ENCODE measurements around the gene BEGAIN. TPM values are rescaled to one million over a fixed set of nuclear protein-coding genes. Genes with fewer than 3 reads are reported as not detected.

BEGAIN gene
- total and polyA plus RNA-seq, 2 experiments from 2014 or later = 0.11 to 0.65 TPM

DNA sequence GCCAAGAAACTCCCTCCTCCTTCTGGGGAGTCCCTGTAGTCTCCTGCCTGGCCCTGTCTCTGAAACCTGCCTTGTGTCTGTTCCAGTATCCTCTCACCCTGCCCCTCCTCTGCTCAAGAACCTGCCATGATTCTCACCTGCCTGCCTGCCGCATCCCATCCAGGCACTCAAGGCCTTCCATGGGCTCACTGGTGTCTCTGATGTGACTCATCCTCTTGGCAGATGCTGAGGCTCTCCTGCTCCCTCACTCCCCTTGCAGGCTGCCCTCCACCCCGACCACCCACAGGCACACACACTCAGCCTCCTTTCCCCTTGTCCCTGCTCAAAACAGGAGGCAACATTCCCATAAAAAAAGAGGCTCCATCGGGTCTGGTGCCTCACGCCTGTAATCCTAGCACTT, 5.8 kb upstream of the BEGAIN start:
- peaks cover 59% of the 10 kb centered on the region for H3K27me3 ChIP-seq (replicated peaks; ENCODE audit: insufficient read depth)
- DNase-seq = no peak

DNA sequence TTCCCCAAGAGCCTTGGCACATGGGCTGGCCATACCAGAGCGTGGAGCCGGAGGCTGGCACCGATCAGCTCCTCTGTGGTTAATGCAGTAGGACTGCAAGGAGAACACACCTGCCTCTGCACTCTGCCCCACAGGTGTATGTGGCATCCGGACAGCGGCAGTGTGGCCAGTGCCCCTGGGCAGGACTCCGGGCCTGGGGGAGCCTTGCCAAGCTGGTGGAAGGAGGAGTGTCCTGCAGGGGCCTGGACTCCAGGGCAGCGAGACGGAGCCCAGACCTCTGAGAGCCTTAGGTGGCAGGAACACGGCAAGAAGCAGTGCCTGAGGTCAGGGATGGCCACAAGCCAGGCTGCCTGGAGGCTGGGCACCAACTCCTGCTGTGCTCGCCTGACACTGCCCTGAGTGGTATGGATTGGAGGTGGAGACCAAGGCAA, 5.3 kb upstream of the BEGAIN start:
- Histone ChIP-seq H3K9me2 (ENCODE audit: insufficient read depth) (no peaks in the 10 kb centered on the region), H3F3A (ENCODE audit: insufficient read depth) (no peaks in the 10 kb centered on the region), H2AFZ (no peak overlapping the region), H3K79me2 (ENCODE audit: insufficient read depth) (no peaks in the 10 kb centered on the region), H3K27me3 (replicated peaks; ENCODE audit: insufficient read depth) (peaks cover 58% of the 10 kb centered on the region), H3K27ac (no peak overlapping the region), H3K9me3 (ENCODE audit: low read depth) (no peaks in the 10 kb centered on the region), H3K4me1 (ENCODE audit: insufficient read depth) (no peaks in the 10 kb centered on the region), H4K20me1 (ENCODE audit: insufficient read depth) (no peaks in the 10 kb centered on the region), H3K9ac (no peak overlapping the region), H3K4me3 (no peak overlapping the region), H3K36me3 (ENCODE audit: low read depth) (no peaks in the 10 kb centered on the region), H3K4me2 (ENCODE audit: unreplicated experiment) (no peak overlapping the region)
- in situ Hi-C loops (cut with MboI) = no loop called here
- 69 to 70% methylated on average over 10 of the region's 10 CpGs for WGBS, 2 experiments (ENCODE audit: low coverage in 1 of 2, low lambda C conversion rate in 2 of 2, missing lambda C conversion rate in 2 of 2)
- no peak for DNase-seq
- TF ChIP-seq EZH2phosphoT487 (IDR thresholded peaks at IDR 0.05; ENCODE audit: insufficient read depth, low read depth) (no peak), EZH2 (IDR thresholded peaks at IDR 0.05; ENCODE audit: insufficient read depth, poor library complexity, severe bottlenecking) (no peak)

More for the DNA sequence above, 5.8 kb upstream of the BEGAIN start:
- no peak overlapping the region for H3K27ac ChIP-seq
- TF ChIP-seq EZH2phosphoT487 (IDR thresholded peaks at IDR 0.05; ENCODE audit: insufficient read depth, low read depth) = no peak
- TF ChIP-seq EZH2 (IDR thresholded peaks at IDR 0.05; ENCODE audit: insufficient read depth, poor library complexity, severe bottlenecking) = no peak
- H3K9ac ChIP-seq = no peak overlapping the region
- WGBS, 2 experiments (ENCODE audit: low coverage in 1 of 2, low lambda C conversion rate in 2 of 2, missing lambda C conversion rate in 2 of 2) = 25 to 37% methylated on average over 4 of the region's 4 CpGs
- no peak overlapping the region for H3K4me2 ChIP-seq (ENCODE audit: unreplicated experiment)
- no peaks in the 10 kb centered on the region for H3K9me3 ChIP-seq (ENCODE audit: low read depth)
- H3K4me3 ChIP-seq = no peak overlapping the region
- H3K9me2 ChIP-seq (ENCODE audit: insufficient read depth) = no peaks in the 10 kb centered on the region
- H3K4me1 ChIP-seq (ENCODE audit: insufficient read depth) = no peaks in the 10 kb centered on the region
- H4K20me1 ChIP-seq (ENCODE audit: insufficient read depth) = no peaks in the 10 kb centered on the region
- no peaks in the 10 kb centered on the region for H3K36me3 ChIP-seq (ENCODE audit: low read depth)
- in situ Hi-C loops (cut with MboI) = no loop called here
- no peaks in the 10 kb centered on the region for H3F3A ChIP-seq (ENCODE audit: insufficient read depth)
- no peak overlapping the region for H2AFZ ChIP-seq
- no peaks in the 10 kb centered on the region for H3K79me2 ChIP-seq (ENCODE audit: insufficient read depth)

DNA sequence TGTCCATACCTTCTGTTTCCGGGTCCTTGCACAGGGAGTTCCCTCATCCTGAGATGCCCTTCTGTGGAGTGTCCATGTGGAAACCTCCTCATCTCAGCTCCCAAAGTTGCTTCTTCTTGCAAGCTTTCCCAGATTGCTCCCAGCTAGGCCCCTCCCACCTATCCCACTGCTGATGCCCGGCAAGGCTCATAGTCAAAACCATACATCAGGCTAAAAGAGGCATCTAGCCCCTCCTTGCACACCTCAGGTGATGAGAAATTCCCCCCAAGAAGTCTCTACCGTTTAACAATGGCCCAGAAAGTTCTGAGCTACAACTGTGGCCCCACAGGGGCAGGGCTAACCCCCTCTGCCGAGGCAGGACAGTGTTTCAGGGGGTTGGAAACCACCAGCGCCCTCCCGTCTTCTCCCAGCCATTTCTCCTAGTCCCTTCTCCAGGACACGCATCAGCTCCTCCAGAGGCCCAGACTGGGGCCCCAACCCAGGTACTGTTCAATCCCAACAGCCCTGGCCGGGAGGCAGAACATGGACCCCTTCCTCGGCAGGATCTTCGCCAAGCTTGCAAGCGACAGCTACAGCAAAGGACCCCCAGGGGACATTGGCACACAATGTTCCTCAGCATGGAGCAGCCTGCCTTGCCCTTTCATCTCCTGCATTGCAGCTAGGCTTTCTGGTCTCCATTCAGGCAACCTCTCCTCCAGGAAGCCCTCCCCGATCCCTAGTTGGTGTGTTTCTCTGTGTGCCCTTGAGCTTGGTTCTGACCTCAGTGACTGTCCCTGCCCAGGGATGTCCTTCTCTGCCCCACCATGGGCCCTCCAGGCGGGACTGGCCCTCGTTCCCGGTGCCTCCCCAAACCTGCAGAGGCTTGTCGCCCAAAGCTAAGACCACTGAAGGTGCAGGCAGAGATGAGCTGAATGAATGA, 4.5 kb upstream of the BEGAIN start:
- no peaks in the 10 kb centered on the region for H3F3A ChIP-seq (ENCODE audit: insufficient read depth)
- no peaks in the 10 kb centered on the region for H3K9me3 ChIP-seq (ENCODE audit: low read depth)
- no peak overlapping the region for H3K4me3 ChIP-seq
- H3K9ac ChIP-seq = no peak overlapping the region
- no peak for DNase-seq
- no peaks in the 10 kb centered on the region for H3K36me3 ChIP-seq (ENCODE audit: low read depth)
- H3K4me2 ChIP-seq (ENCODE audit: unreplicated experiment) = no peak overlapping the region
- H3K27me3 ChIP-seq (replicated peaks; ENCODE audit: insufficient read depth) = peaks cover 51% of the 10 kb centered on the region
- no peak overlapping the region for H3K27ac ChIP-seq
- no peaks in the 10 kb centered on the region for H3K4me1 ChIP-seq (ENCODE audit: insufficient read depth)
- in situ Hi-C loops (cut with MboI) = no loop called here
- 70 to 73% methylated on average over 16 of the region's 16 CpGs for WGBS, 2 experiments (ENCODE audit: low coverage in 1 of 2, low lambda C conversion rate in 2 of 2, missing lambda C conversion rate in 2 of 2)
- H3K9me2 ChIP-seq (ENCODE audit: insufficient read depth) = no peaks in the 10 kb centered on the region
- no peak overlapping the region for H2AFZ ChIP-seq
- no peaks in the 10 kb centered on the region for H3K79me2 ChIP-seq (ENCODE audit: insufficient read depth)
- H4K20me1 ChIP-seq (ENCODE audit: insufficient read depth) = no peaks in the 10 kb centered on the region
- no peak for TF ChIP-seq EZH2phosphoT487 (IDR thresholded peaks at IDR 0.05; ENCODE audit: insufficient read depth, low read depth)
- TF ChIP-seq EZH2 (IDR thresholded peaks at IDR 0.05; ENCODE audit: insufficient read depth, poor library complexity, severe bottlenecking) = no peak

DNA sequence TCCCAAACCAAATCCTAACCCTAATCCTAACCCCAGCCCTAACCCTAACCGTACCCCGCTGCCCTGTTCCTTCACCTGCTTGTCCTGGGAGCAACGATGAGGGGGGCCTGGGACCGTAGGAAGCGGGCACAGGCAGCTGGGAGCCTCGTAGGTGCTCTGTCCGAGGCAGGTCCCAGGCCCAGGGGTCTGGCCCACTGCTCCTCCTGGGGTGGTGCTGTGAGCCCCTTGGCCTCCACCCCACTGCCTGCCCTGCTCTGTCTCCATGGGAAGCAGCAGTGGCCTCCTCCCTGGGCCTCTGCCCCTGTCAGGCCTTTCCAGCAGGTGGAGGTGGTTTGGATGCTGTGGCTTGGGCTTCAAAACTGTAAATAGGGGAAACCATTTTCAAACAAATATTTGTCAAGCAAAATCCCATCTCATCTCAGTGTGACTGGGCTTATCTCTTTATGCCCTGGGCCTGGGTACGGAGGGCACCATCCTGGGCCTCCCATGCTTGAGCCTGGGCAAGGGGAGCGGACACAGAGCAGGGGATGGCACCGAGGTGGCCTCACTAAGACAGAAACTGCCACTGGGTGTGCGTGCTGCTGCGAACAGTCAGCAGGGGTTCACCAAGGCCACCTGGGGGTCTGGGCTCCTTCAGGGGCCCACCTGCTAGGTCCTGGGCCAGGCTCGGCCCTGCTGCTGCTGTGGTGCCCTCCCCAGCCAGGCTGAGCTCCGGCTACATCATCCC, 3.7 kb upstream of the BEGAIN start:
- in situ Hi-C loops (cut with MboI) = no loop called here
- Histone ChIP-seq H3K27me3 (replicated peaks; ENCODE audit: insufficient read depth) (peaks cover 44% of the 10 kb centered on the region), H3K9me3 (ENCODE audit: low read depth) (no peaks in the 10 kb centered on the region), H3K4me2 (ENCODE audit: unreplicated experiment) (no peak overlapping the region), H3K79me2 (ENCODE audit: insufficient read depth) (no peaks in the 10 kb centered on the region), H3K4me1 (ENCODE audit: insufficient read depth) (no peaks in the 10 kb centered on the region), H2AFZ (no peak overlapping the region), H3K36me3 (ENCODE audit: low read depth) (no peaks in the 10 kb centered on the region), H3K27ac (no peak overlapping the region), H3F3A (ENCODE audit: insufficient read depth) (no peaks in the 10 kb centered on the region), H3K9me2 (ENCODE audit: insufficient read depth) (no peaks in the 10 kb centered on the region), H3K9ac (no peak overlapping the region), H3K4me3 (no peak overlapping the region), H4K20me1 (ENCODE audit: insufficient read depth) (no peaks in the 10 kb centered on the region)
- TF ChIP-seq EZH2 (IDR thresholded peaks at IDR 0.05; ENCODE audit: insufficient read depth, poor library complexity, severe bottlenecking) (no peak), EZH2phosphoT487 (IDR thresholded peaks at IDR 0.05; ENCODE audit: insufficient read depth, low read depth) (no peak)
- DNase-seq = no peak
- 74 to 77% methylated on average over 14 of the region's 14 CpGs for WGBS, 2 experiments (ENCODE audit: low coverage in 1 of 2, low lambda C conversion rate in 2 of 2, missing lambda C conversion rate in 2 of 2)

Measured in GM23248 (cell line).